Measurements from ENCODE around the gene KCNN1. TPM values are rescaled to one million over a fixed set of nuclear protein-coding genes. Genes with fewer than 3 reads are reported as not detected.

Gene KCNN1
- total RNA-seq, 4 donors from 2014 or later: 0.22 TPM; not detected in 3

- intact Hi-C loops (cut with DNase I): loop anchor here (2.0 kb wide), 1 partner anchor 56 kb away; no protein-coding TSS in a partner anchor
- WGBS, 2 donors: 75 to 88% methylated on average over 34 to 35 of the region's 41 CpGs
Measured at GRCh38 chr19:17942582-17943273, 24.2 kb upstream of the KCNN1 start.

GRCh38 chr19:17943274-17944221, 23.4 kb upstream of the KCNN1 start:
- TF ChIP-seq CTCF (IDR thresholded peaks at IDR 0.05) (no peak), POLR2A (IDR thresholded peaks at IDR 0.05) (no peak)
- peaks cover 0 to 13% of the 10 kb centered on the region in 2 donors for H3K36me3 ChIP-seq
- no peak for DNase-seq
- H3K27ac ChIP-seq: no peak overlapping the region
- H3K4me1 ChIP-seq: peaks cover 4 to 7% of the 10 kb centered on the region in 2 donors
- WGBS, 2 donors: 82 to 89% methylated on average over 20 to 38 of the region's 57 CpGs
- H3K4me3 ChIP-seq (replicated peaks in 1 of 3): no peak overlapping the region
- intact Hi-C loops (cut with DNase I): loop anchor here (2.0 kb wide), 1 partner anchor 55 kb away; no protein-coding TSS in a partner anchor
- no peaks in the 10 kb centered on the region for H3K9me3 ChIP-seq
- no peaks in the 10 kb centered on the region for H3K27me3 ChIP-seq

More at GRCh38 chr19:17942582-17943273, 24.2 kb upstream of the KCNN1 start:
- no peaks in the 10 kb centered on the region for H3K9me3 ChIP-seq
- no peaks in the 10 kb centered on the region for H3K27me3 ChIP-seq
- no peak for TF ChIP-seq POLR2A (IDR thresholded peaks at IDR 0.05)
- TF ChIP-seq CTCF (IDR thresholded peaks at IDR 0.05): no peak
- peaks cover 0 to 13% of the 10 kb centered on the region in 2 donors for H3K36me3 ChIP-seq
- DNase-seq: no peak
- H3K4me3 ChIP-seq (replicated peaks in 1 of 3): no peak overlapping the region
- no peak overlapping the region for H3K27ac ChIP-seq
- peaks cover 0 to 5% of the 10 kb centered on the region in 2 donors for H3K4me1 ChIP-seq

GRCh38 chr19:17944301-17944700, 22.6 kb upstream of the KCNN1 start:
- Histone ChIP-seq H3K27ac (no peak overlapping the region), H3K9me3 (no peaks in the 10 kb centered on the region), H3K4me1 (peaks cover 11 to 12% of the 10 kb centered on the region in 2 donors), H3K4me3 (replicated peaks in 1 of 3) (no peak overlapping the region), H3K27me3 (no peaks in the 10 kb centered on the region), H3K36me3 (peaks cover 0 to 9% of the 10 kb centered on the region in 2 donors)
- intact Hi-C loops (cut with DNase I): no loop called here
- 81 to 93% methylated on average over 4 of the region's 4 CpGs for WGBS, 2 donors
- no peak for TF ChIP-seq CTCF (IDR thresholded peaks at IDR 0.05)
- TF ChIP-seq POLR2A (IDR thresholded peaks at IDR 0.05): no peak
- no peak for DNase-seq

GRCh38 chr19:17946965-17947784, 19.7 kb upstream of the KCNN1 start:
- Histone ChIP-seq H3K27ac (peak overlapping the region in 2 of 3 donors; percentile 9 to 29), H3K27me3 (peaks cover 16% of the 10 kb centered on the region), H3K36me3 (peaks cover 0 to 4% of the 10 kb centered on the region in 2 donors), H3K4me3 (replicated peaks in 1 of 3) (peak overlapping the region in 1 of 3 donors; percentile 78), H3K4me1 (peaks cover 25 to 40% of the 10 kb centered on the region in 2 donors), H3K9me3 (no peaks in the 10 kb centered on the region)
- WGBS, 2 donors: 23 to 26% methylated on average over 24 to 29 of the region's 29 CpGs
- TF ChIP-seq CTCF (IDR thresholded peaks at IDR 0.05): no peak
- no peak for TF ChIP-seq POLR2A (IDR thresholded peaks at IDR 0.05)
- intact Hi-C loops (cut with DNase I): no loop called here
- DNase-seq: no peak

Data from thyroid gland (tissue), 4 donors.